Tibial artery (tissue), 4 donors: ENCODE results near the gene SPNS1.

ENCODE experiments used
- DNase-seq, 2 donors: peaks; one replicate each; pipeline ENCODE4 v3.0.0-alpha.2; 2019
- H3K27ac ChIP-seq, 2 donors: fragments of 200-600 bp; sonication (generic) in 1 of 2; 1 replicate in 1 of 2; 2 replicates in 1 of 2; pipeline ENCODE4 v1.5.1; 2018 to 2019; ENCODE audit warnings: mild to moderate bottlenecking in 1 of 2
- H3K27me3 ChIP-seq, 2 donors: fragments of 200-600 bp; sonication (generic) in 1 of 2; one replicate each; pipeline versions ENCODE4 v1.5.1 to v1.6.0; 2016 to 2019
- H3K36me3 ChIP-seq, 3 donors: fragments of 200-600 bp; sonication (generic) in 2 of 3; one replicate each; pipeline ENCODE4 v1.5.1; 2016 to 2019; ENCODE audit warnings: mild to moderate bottlenecking in 2 of 3
- H3K4me1 ChIP-seq, 4 donors: fragments of 200-600 bp; sonication (generic) in 2 of 4; 1 replicate in 3 of 4; 2 replicates in 1 of 4; pipeline ENCODE4 v1.5.1; 2016 to 2019
- H3K4me3 ChIP-seq, 2 donors: fragments of 200-600 bp; sonication (generic) in 1 of 2; 1 replicate in 1 of 2; 2 replicates in 1 of 2; pipeline ENCODE4 v1.5.1; 2018 to 2019; ENCODE audit warnings: mild to moderate bottlenecking in 2 of 2
- H3K9me3 ChIP-seq, 3 donors: fragments of 200-600 bp; sonication (generic) in 1 of 3; one replicate each; pipeline ENCODE4 v1.5.1; 2016 to 2019
- CTCF ChIP-seq, 2 experiments: fragments of 200-600 bp in 1 of 2; fragments of 450-650 bp in 1 of 2; IDR thresholded peaks; one replicate each; pipeline ENCODE4 v1.5.1; 2017 to 2019; ENCODE audit warnings: antibody characterized with exemption in 2 of 2, mild to moderate bottlenecking in 1 of 2, moderate library complexity in 1 of 2
- intact Hi-C: fragments of 100-400 bp; cut with DNase I; formaldehyde crosslinking; loops from one replicate; pipeline ENCODE4 v1.15.0; 2023; ENCODE audit warnings: low total_unique reads

Gene SPNS1

GRCh38 chr16:29014561-29015069 lies 40.0 kb downstream of the SPNS1 start:
- no peak for TF ChIP-seq CTCF (IDR thresholded peaks at IDR 0.05)
- H3K9me3 ChIP-seq: no peaks in the 10 kb centered on the region
- H3K27ac ChIP-seq: no peak overlapping the region
- no peaks in the 10 kb centered on the region for H3K4me1 ChIP-seq
- H3K27me3 ChIP-seq: peaks cover 0 to under 1% of the 10 kb centered on the region in 2 donors
- no peaks in the 10 kb centered on the region for H3K36me3 ChIP-seq
- H3K4me3 ChIP-seq: no peak overlapping the region
- intact Hi-C loops: no loop called here
- no peak for DNase-seq

GRCh38 chr16:29022196-29022595 lies 47.6 kb downstream of the SPNS1 start:
- Histone ChIP-seq H3K27ac (no peak overlapping the region), H3K27me3 (peaks cover 0 to 24% of the 10 kb centered on the region in 2 donors), H3K9me3 (no peaks in the 10 kb centered on the region), H3K4me1 (no peaks in the 10 kb centered on the region), H3K4me3 (no peak overlapping the region), H3K36me3 (no peaks in the 10 kb centered on the region)
- no peak for DNase-seq
- TF ChIP-seq CTCF (IDR thresholded peaks at IDR 0.05): no peak
- intact Hi-C loops: no loop called here

GRCh38 chr16:29023279-29024277 lies 49.0 kb downstream of the SPNS1 start:
- peaks cover 0 to 33% of the 10 kb centered on the region in 2 donors for H3K27me3 ChIP-seq

GRCh38 chr16:29024278-29024677 lies 49.7 kb downstream of the SPNS1 start:
- Histone ChIP-seq H3K9me3 (no peaks in the 10 kb centered on the region), H3K27ac (no peak overlapping the region), H3K4me1 (no peaks in the 10 kb centered on the region), H3K4me3 (no peak overlapping the region), H3K27me3 (peaks cover 0 to 40% of the 10 kb centered on the region in 2 donors), H3K36me3 (no peaks in the 10 kb centered on the region)
- intact Hi-C loops: no loop called here
- no peak for DNase-seq
- no peak for TF ChIP-seq CTCF (IDR thresholded peaks at IDR 0.05)

More at GRCh38 chr16:29023279-29024277, 49.0 kb downstream of the SPNS1 start:
- Histone ChIP-seq H3K4me1 (no peaks in the 10 kb centered on the region), H3K27ac (no peak overlapping the region), H3K4me3 (no peak overlapping the region), H3K9me3 (no peaks in the 10 kb centered on the region), H3K36me3 (no peaks in the 10 kb centered on the region)
- TF ChIP-seq CTCF (IDR thresholded peaks at IDR 0.05): no peak
- no peak for DNase-seq
- intact Hi-C loops: no loop called here

GRCh38 chr16:29025218-29025617 lies 50.6 kb downstream of the SPNS1 start:
- no peaks in the 10 kb centered on the region for H3K36me3 ChIP-seq
- no peaks in the 10 kb centered on the region for H3K9me3 ChIP-seq
- no peak for TF ChIP-seq CTCF (IDR thresholded peaks at IDR 0.05)
- H3K27me3 ChIP-seq: peaks cover 0 to 41% of the 10 kb centered on the region in 2 donors
- no peak for DNase-seq
- intact Hi-C loops: no loop called here
- H3K27ac ChIP-seq: no peak overlapping the region
- H3K4me1 ChIP-seq: no peaks in the 10 kb centered on the region
- no peak overlapping the region for H3K4me3 ChIP-seq
